Heart left ventricle (tissue), 16 donors: ENCODE data around the gene ELK3. TPM values are rescaled to one million over a fixed set of nuclear protein-coding genes. Genes with fewer than 3 reads are reported as not detected.

Experiments used
- ATAC-seq, 4 donors: fragments of 200-7000 bp; cut with Tn5 transposase; one replicate each; pipeline ENCODE4 v1.9.1; 2020 to 2022; ENCODE audit warnings: moderate library complexity in 4 of 4, mild to moderate bottlenecking in 3 of 4, moderate number of reproducible peaks in 1 of 4
- DNase-seq, 5 donors: peaks; one replicate each; pipeline ENCODE4 v3.0.0-alpha.2; 2020
- H3K27ac ChIP-seq, 12 donors: fragments of 200-600 bp; sonication (generic) in 4 of 12; one replicate each; pipeline versions ENCODE4 v1.5.0 to v1.8.0; 2016 to 2022; ENCODE audit warnings: mild to moderate bottlenecking in 2 of 12
- H3K27me3 ChIP-seq, 9 donors: fragments of 200-600 bp; sonication (generic) in 2 of 9; one replicate each; pipeline versions ENCODE4 v1.5.1 to v1.8.0; 2016 to 2022; ENCODE audit warnings: mild to moderate bottlenecking in 3 of 9
- H3K36me3 ChIP-seq, 9 donors: fragments of 200-600 bp; sonication (generic) in 2 of 9; one replicate each; pipeline versions ENCODE4 v1.5.0 to v1.8.0; 2018 to 2022; ENCODE audit warnings: mild to moderate bottlenecking in 2 of 9
- H3K4me1 ChIP-seq, 12 donors: fragments of 200-600 bp; sonication (generic) in 4 of 12; one replicate each; pipeline versions ENCODE4 v1.5.0 to v1.8.0; 2016 to 2022; ENCODE audit warnings: mild to moderate bottlenecking in 3 of 12
- H3K4me3 ChIP-seq, 12 donors: fragments of 200-600 bp; sonication (generic) in 4 of 12; one replicate each; pipeline versions ENCODE4 v1.5.0 to v1.8.0; 2017 to 2022; ENCODE audit warnings: mild to moderate bottlenecking in 9 of 12, moderate library complexity in 4 of 12
- H3K9me3 ChIP-seq, 12 donors: fragments of 200-600 bp; sonication (generic) in 4 of 12; one replicate each; pipeline versions ENCODE4 v1.5.0 to v1.8.0; 2016 to 2022; ENCODE audit warnings: mild to moderate bottlenecking in 1 of 12
- CTCF ChIP-seq, 12 donors: fragments of 200-600 bp; sonication (generic) in 4 of 12; IDR thresholded peaks; one replicate each; pipeline versions ENCODE4 v1.5.0 to v1.8.0; 2018 to 2022; ENCODE audit warnings: antibody characterized with exemption in 12 of 12, mild to moderate bottlenecking in 5 of 12
- POLR2A ChIP-seq, 2 donors: fragments of 450-650 bp; IDR thresholded peaks; one replicate each; pipeline ENCODE4 v1.6.1; 2017; ENCODE audit warnings: antibody characterized with exemption in 2 of 2, mild to moderate bottlenecking in 2 of 2, moderate library complexity in 2 of 2
- WGBS, 4 donors: extraction: QIAGEN DNeasy Blood & Tissue Kit in 2 of 4; methylation state at CpG; one replicate each; pipeline versions ENCODE4 v1.1.5 to v1.1.7; 2013 to 2018; 5-methylcytosine and 5-hydroxymethylcytosine counted together
- intact Hi-C, 10 donors: fragments of 100-400 bp; cut with DNase I; formaldehyde crosslinking; loops; one replicate each; pipeline versions ENCODE4 v1.11.1 to v1.14.2; 2022
- polyA plus RNA-seq, 2 donors: library from polyadenylated mRNA; stranded (reverse); fragments of 200-250 nt; gene quantifications; one replicate each; pipeline ENCODE4 v1.2.3, GENCODE V29; 2013
- total RNA-seq, 9 donors: library from RNA; depleted of rRNA in 2 of 9; stranded (reverse); fragments of >200 nt in 2 of 9; fragmentation: NEBNext Ultra II Directional in 3 of 9; extraction: Animal tissue kit (Norgen Biotek cat#: 25700) in 3 of 9; gene quantifications; one replicate each; pipeline versions ENCODE4 v1.1.0 to v1.2.4, GENCODE V29; 2016 to 2023
- donor health status: ischemic (EF 13 %, LVEDD 7.1; RV severe dilation, severe dysfunction).
- donor health status: healthy with polysubstance abuse.
- donor health status: DM: no; HTN: yes; CAD: no.
- donor health status: DM: no; HTN: no; CAD: no.
- donor health status: ischemic (EF 25% LVEDD 6.9; RV normal size, moderate dysfunction).
- donor health status: ischemic (EF 25% LVEDD 5.7; RV mildly dilated, moderate dysfunction).
- donor health status: healthy.
- donor health status: DM: yes; HTN: yes; CAD: no.
- donor health status: ischemic (EF 35%, LVEDD 5.7; RV mildly dilated, moderate dysfunction).
- donor health status: nonischemic (EF 11% LVEDD 7.7; RV severe dilation, severe dysfunction).
- donor health status: DM: yes; HTN: yes; CAD: no.
- donor health status: PGD.
- donor health status: ischemic (EF 29% LVEDD 5.4; RV normal size, mild dysfunction).
- donor health status: nonischemic (EF 23%, LVEDD 6.1; RV moderate dilation, normal function).

ELK3 gene
- total and polyA plus RNA-seq, 11 donors = 5.7 to 42.3 (median 18.6) TPM

DNA sequence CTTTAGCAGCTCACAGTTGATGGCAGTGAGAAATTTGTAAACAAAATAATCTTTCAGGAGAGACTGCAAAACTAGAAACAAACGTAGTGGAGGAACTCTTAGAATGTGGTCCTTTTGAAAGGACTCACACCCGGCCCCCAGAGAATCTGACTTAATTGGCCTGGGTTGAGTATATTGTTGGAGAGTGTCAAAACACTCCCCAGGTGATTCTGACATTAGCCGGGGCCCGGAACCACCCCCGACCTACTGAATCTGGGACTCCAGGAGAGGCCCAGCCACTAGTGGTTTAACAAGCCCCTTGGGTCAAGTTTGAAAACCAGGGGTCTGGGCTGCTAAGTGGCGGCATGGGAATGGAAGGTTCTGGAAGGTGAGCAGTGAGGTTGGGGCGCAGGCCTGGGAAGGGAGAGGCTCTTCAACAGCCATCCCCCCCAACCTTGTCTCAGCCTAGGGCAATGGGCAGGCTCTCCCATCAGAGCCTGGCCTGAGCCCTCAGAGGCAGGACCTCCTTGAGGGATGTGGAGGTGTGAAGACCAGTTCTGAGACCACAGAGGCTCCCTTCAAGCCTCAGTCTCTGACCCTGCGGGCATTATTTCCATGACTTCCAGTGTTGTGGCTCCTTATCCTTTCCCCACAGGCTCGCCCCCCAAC, 1.1 kb upstream of the ELK3 start:
- Histone ChIP-seq H3K4me3 (peak overlapping the region in 4 of 12 donors; percentile 68 to 98 (median 80)), H3K9me3 (no peaks in the 10 kb centered on the region), H3K36me3 (no peaks in the 10 kb centered on the region), H3K27me3 (no peaks in the 10 kb centered on the region), H3K4me1 (peaks cover 0 to 38% (median 11%) of the 10 kb centered on the region in 12 donors), H3K27ac (peak overlapping the region in 10 of 12 donors; percentile 74 to 95 (median 90))
- intact Hi-C loops = no loop called here
- WGBS, 4 donors = 58 to 64% (median 62%) methylated on average over 9 of the region's 9 CpGs
- DNase-seq (no peak), ATAC-seq (no peak)
- TF ChIP-seq CTCF (IDR thresholded peaks at IDR 0.05) (no peak), POLR2A (IDR thresholded peaks at IDR 0.05) (no peak)

GRCh38 chr12:96194576-96194889, 358 bp downstream of the ELK3 start:
- 0 to 2% (median 1%) methylated on average over 12 to 24 of the region's 24 CpGs for WGBS, 4 donors
- no peak for ATAC-seq
- Histone ChIP-seq H3K27ac (peak overlapping the region; percentile 51 to 95 (median 88)), H3K27me3 (no peaks in the 10 kb centered on the region), H3K9me3 (no peaks in the 10 kb centered on the region), H3K4me1 (peaks cover 3 to 51% (median 15%) of the 10 kb centered on the region in 12 donors), H3K36me3 (no peaks in the 10 kb centered on the region), H3K4me3 (peak overlapping the region; percentile 53 to 98 (median 74))
- intact Hi-C loops = loop anchor here in 1 of 10 donors (2.0 kb wide), 1 partner anchor 16 kb away; no protein-coding TSS in a partner anchor
- no peak for DNase-seq
- no peak for TF ChIP-seq CTCF (IDR thresholded peaks at IDR 0.05)
- TF ChIP-seq POLR2A (IDR thresholded peaks at IDR 0.05) = no peak

DNA sequence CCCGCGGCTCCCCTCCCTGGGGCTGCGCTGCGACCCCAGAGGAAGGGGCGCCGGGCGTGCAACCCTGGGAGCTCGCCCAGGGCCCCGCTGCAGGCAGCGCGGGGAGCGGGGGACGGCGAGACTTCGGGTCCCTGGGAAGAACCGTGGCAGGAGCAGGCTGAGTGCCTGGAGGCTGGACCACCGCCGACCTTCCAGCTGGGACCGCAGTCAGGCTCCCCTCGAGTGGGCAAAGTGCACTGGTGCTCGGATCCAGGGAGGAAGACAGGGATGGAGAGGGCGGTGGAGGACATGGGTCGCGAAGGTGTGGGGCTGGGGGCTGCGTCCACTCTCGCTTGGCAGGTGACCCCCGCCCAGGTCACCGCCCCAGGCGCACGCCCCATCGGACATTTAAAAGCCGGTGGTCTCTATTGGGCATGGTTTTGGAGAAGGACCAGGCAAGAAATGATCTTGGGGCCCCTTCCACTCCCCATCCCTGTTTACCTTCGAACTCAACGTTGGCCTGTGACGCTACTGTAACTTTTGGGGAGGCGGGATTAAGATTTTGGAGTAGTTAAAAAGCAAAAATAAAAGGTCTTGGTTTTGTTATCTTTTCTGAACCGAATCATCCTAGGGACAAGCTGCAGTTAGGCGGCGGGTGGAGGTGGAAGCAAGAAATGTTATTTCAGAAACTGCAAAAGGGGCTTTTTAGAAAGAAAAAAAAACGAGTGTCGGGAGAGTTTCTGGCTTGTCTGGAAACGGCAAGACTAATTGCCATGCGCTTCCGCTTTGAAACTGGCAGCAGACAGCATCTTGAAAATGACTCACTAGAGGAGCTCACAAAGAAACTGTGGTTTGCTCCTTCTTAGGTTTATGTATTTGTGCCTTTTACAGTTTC, 1.0 kb downstream of the ELK3 start:
- ATAC-seq (peak in 2 of 4 donors; percentile 52 to 56), DNase-seq (peak; percentile 32 to 67 (median 46))
- peak overlapping the region; percentile 58 to 98 (median 78) for H3K4me3 ChIP-seq
- intact Hi-C loops = loop anchor here in 1 of 10 donors (2.0 to 5.0 kb wide), 2 partner anchors 16 to 123 kb away; no protein-coding TSS in a partner anchor
- 1 to 3% (median 2%) methylated on average over 22 to 44 of the region's 44 CpGs for WGBS, 4 donors
- no peaks in the 10 kb centered on the region for H3K36me3 ChIP-seq
- H3K27me3 ChIP-seq = no peaks in the 10 kb centered on the region
- H3K9me3 ChIP-seq = no peaks in the 10 kb centered on the region
- H3K27ac ChIP-seq = peak overlapping the region; percentile 74 to 95 (median 88)
- H3K4me1 ChIP-seq = peaks cover 3 to 58% (median 15%) of the 10 kb centered on the region in 12 donors
- TF ChIP-seq CTCF (IDR thresholded peaks at IDR 0.05) (no peak), POLR2A (IDR thresholded peaks at IDR 0.05) (no peak)
